Hematopoietic multipotent progenitor cell treated with erythropoietin and hydrocortisone succinate and interleukin-3 and kit ligand, for 8 days (in vitro differentiated cells): ENCODE results near the gene SETD3.
A peak's percentile ranks its signal among the peaks of the same experiment; 100 is the strongest.

Source experiments
- DNase-seq: peaks from one replicate; pipeline ENCODE4 v3.0.0-alpha.2; 2015

SETD3 gene

GRCh38 chr14:99516156-99516870 is 35.7 kb upstream of the SETD3 start:
- DNase-seq = no peak

DNA sequence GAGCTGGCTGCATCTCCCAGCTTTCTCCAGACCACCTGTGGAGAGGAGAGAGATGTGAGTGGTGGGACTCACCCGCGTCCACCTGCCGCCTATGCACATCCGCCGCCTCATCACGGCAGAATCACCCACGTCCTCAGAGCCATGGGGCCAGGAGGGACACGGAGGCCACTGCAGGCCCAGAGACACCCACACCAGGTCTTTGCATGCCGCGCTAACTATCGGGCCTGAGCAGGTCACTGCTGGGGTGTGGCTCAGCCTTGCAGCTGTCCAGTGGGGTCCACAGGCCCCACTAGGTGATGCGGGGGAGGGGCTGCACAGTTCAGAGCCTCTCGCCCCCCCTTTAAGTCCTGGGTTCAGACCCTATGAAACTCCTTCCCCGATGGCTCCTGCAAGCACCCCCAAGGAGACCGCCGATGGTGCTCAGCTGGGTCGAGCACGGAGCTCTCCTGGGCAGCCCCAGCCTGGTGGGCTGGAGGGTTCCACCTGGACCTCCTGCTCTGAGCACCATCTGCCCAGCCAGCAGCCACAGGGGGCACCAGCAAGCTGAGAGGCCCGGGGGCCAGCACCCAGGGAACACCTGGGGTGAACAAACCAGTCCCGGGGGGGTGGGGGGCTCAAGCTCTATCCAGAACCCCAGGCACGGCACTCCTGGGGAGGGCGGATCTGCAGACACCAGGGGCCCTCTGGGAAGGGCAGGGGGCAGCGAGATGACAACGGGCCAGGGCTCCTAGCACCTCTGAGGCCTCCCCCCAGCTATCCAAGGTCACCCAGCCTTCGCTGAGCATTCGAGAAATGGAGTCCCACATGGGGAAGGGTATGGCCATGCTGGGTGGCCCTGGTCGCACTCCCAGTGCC is 34.9 kb upstream of the SETD3 start:
- DNase-seq = no peak

- no peak for DNase-seq
Observed at GRCh38 chr14:99514552-99515300, 34.1 kb upstream of the SETD3 start.

GRCh38 chr14:99513946-99514551 is 33.4 kb upstream of the SETD3 start:
- no peak for DNase-seq

DNA sequence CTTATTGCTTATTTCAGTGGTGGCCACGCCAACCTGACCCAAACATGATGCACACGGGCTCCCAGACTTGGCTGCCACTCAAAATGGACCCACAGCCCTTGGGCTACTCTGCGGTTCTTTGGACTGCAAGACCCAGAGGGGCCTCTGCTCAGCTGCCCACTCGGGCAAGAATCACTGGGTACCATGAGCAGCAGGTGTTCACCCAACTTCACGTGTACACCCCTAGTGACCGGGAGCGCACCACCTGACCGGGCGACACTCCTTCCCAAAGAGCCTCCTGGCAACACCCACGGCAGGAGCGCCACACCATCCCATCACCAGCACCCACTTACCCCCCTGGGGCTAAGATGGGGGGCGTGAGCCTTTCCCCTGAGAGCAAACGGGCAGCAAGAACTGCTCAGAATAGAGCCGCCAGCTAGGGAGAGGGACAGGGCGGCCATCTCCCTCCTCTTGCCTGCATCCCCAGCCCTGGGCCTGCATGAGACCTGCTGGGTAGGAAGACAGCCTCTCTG is 32.6 kb upstream of the SETD3 start:
- no peak for DNase-seq

DNA sequence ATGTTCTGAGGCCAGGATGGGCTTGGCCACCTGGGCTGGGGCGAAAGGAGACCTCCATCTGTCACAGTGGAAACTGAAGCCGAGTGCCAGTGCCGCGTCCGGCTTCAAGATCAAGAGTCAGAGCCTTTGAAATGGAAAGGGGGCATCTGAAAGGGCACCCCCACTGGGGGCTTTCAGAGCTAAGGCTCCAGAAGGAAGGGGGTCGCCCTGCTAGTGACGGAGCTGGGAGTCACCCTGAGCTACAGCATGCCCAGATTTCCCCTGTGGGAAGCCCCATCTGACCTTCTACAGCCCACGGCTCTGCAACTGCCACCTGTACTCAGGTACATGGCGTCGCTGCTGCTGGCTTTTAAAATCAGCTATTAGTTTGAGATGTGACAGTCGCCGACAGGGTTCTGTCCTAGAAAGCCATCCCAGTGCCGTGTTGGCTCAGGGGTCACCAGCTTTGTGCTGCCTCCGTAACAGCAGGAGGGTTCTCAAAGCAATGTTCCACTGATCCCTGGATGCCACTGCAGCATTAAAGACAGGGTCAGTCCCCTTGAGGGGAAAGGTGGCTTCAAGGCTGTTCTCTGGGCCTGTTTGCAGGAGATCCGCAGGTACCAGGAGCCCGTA is 32.0 kb upstream of the SETD3 start:
- no peak for DNase-seq

GRCh38 chr14:99512110-99512449 is 31.4 kb upstream of the SETD3 start:
- DNase-seq = no peak

DNA sequence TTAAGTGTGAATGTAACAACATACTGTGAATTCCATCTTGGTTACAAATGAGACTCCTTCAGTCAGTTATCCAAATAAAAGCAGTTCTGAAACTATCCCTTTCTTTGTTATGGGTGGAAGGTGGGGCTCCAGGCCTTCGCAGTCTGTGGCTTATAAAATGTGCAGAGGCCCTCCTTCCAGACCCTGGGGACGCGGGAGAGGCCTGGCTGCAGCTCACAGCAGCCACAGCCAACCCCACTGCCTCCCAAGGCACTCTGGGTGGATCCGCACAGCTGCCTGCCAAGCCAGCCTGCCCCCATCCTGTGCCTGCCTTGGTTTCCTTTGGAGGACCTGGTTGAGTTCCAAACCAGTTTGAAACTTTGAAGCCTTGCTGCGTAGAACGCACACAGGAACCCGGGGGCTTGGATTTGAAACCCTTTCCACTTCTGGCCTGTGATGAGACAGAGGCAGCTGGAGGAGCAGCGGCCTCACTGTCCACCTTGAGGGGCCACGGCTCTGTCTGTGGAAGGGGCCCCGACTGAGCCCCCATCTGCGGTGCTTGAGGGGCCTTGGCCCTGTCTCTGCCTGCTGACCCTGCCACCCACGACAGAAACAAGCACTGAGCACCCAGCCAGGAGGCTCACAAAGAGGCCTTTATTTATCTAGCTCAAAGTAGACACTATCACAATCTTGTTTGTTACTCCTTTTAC is 30.9 kb upstream of the SETD3 start:
- DNase-seq = no peak

GRCh38 chr14:99510556-99511139 is 30.0 kb upstream of the SETD3 start:
- no peak for DNase-seq

GRCh38 chr14:99509871-99510555 is 29.4 kb upstream of the SETD3 start:
- no peak for DNase-seq

DNA sequence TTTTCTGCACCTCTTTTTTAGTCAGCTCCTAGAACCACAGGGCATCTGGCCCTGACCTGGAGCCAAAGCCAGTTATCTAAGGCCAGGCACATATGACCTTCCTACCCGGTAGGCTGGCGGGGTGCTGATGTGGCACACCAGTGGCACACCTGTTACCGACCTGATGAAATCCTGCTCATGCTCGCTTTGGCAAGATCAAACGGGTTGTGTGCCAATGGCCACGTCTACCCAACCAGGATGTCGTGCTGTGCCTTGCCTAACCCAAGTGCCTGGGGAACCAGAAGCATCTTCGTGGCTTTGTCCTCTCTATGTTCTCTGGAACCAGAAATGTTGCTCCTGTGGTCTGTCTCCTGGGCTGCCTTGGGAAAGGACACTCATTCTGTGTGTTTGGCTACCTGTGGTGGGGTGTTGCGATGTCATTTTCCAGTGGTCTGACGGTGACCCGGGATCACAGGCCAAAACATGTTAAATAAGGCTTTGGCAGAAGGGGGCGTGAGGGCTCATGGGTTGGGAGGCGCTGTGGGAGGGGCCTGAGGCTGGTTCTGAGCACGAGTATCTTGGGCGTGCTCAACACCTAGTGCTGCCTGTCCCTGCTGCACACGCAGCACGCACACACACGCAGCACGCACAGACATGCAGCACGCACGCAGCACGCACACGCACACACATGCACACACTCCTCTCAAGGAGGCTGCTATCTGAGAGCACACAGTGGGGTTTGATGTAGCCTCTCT is 28.4 kb upstream of the SETD3 start:
- DNase-seq = no peak

DNA sequence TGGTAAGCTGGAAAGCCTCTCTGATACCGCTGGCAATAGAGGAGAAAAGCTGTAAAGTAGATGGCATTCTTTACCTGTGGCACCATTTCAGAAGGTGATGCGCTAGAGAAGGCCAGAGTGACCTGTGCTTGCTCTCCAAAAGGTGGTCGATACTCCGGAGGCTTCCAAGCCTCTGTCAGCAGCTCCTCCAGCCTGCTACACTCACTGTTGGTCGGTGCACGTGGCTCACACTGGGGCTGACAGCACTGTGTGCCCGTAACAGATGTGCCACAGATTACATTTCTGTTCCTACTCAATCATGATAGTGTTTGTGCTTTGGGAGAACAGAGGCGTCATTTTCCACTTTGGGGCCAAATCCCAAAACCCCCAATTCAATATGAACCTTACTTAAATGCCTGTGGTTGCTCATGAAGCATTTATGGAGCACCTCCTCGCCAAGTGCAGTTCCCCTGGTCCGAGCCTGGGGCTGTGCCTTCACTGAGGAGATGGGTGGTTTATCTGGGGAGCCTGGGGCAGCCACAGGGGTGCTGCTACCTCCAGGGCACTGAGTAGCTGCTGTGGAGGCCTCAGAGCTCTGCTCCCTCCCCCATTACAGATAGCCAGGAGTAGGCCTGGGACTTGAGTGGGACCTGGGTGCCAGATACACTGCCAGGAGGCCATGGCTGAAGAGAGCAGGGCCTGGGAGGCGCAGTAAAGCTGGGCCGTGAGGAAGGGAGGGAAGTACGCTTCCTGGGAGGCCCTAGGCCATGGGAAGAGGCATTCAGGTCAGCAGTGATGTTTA is 27.4 kb upstream of the SETD3 start:
- DNase-seq = no peak

GRCh38 chr14:99506276-99506675 is 25.6 kb upstream of the SETD3 start:
- DNase-seq = no peak

DNA sequence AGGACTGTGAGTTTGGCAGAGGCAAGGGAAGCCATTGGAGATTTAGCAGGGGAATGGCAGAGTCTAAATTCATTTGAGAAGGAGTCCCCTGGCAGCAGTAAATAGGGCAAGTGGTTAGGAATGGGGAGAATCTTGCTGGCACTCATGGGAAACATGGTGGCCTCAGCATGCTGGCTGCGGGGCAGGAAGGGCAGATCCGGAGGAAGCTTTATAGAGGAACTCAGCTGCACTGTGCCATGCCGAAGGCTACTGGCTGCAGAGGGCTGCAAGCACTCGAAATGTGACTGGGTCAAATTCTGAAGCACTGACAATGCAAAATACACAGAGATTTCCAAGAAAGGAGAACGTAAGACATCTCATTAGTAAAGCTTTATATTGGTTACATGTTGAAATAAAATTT is 24.4 kb upstream of the SETD3 start:
- no peak for DNase-seq

DNA sequence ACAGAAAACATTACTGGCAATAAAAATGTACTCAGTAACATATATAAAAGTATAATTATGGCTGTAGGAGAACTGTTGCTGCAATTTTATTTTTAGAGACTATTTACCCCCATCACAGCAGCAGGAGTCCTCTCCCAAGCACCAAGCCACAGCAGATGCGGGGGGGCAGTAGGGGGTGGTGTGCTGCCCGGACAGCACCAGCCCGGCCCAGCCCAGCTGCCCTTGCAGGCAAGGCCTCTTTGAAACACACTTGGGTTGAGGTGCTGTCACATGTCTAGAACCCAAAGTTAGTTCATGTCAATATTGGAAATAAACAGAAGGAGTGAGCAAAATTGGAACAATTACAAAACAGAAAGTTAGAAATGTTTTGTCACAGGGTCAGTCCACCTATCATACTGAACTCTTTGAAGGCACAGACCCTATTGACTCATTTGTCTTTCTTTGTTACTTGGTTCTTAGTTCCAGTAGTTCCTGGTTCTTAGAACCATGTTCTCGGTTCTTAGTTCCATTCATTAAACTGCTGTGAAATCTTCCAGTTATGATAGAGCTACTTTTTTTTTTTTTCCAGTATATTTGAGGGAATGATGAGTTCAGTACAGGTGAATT is 23.3 kb upstream of the SETD3 start:
- DNase-seq = no peak

DNA sequence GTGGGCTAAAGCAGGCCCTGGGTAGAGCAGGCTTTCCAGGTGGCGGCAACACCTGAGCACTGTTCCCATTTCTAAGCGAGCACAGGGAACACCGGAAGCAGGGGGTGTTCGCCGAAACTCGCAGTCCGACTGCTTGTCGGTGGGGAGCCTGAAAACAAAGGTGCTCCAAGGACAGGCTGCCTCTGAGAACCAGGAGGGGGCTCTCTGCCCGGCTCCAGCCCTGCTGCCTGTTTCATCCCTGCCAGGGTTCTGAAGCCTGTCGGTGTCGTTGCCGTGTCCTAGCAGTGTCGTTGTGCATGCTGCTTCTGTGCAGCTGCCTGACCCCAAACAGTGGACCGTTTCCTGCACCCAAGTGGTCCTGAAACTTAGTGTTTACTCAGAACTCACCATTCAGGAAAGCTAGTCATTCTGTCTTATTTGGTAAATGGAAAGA is 22.3 kb upstream of the SETD3 start:
- DNase-seq = no peak

DNA sequence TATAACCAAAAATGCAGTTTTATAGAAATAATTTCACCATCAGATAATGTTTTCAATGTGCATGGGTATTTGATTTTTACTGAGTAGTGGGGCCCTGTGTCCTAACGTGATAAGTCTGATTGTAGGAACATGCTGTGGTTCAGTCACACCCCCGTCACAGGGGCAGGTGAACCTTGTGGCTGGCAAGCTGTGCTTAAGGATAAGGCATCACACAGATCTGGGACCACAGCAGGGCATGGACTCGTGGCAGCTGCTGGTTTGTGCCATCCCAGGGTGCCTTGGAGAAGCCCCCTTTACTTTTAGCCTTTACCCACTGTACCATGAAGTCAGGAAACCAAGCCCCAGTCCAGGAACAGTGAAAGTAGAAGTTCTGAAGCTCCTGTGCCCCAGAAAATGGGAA is 17.2 kb upstream of the SETD3 start:
- peak; percentile 21 for DNase-seq

GRCh38 chr14:99497341-99497740 is 16.7 kb upstream of the SETD3 start:
- no peak for DNase-seq

GRCh38 chr14:99484106-99484505 is 3.4 kb upstream of the SETD3 start:
- no peak for DNase-seq
